HepG2 (cell line): Measurements from ENCODE around the gene NOP9. TPM values are rescaled to one million over a fixed set of nuclear protein-coding genes. Genes with fewer than 3 reads are reported as not detected.

Source experiments
- ATAC-seq: fragments of 200-7000 bp; cut with Tn5 transposase; 3 replicates; pipeline ENCODE4 v1.9.1; 2020; ENCODE audit warnings: mild to moderate bottlenecking, moderate library complexity
- BruUV-seq: library from RNA; stranded (reverse); fragments of 400-500 nt; replicated peaks from 2 replicates; lab custom pipeline; 2021; lab: Mats Ljungman, UMichigan
- CTCF ChIA-PET: fragments of 300-600 bp; formaldehyde crosslinking; extraction: SDS; loops from one replicate; lab custom pipeline; 2021; ENCODE audit warnings: low total read pairs, inconsistent platforms, low intra/inter-chr PET ratio; lab: Yijun Ruan, JAX
- POLR2A ChIA-PET: fragments of 350-600 bp; sonication (Branson Sonifier 250); formaldehyde crosslinking; loops from one replicate; lab custom pipeline; 2020; ENCODE audit warnings: antibody characterized with exemption, inconsistent platforms; lab: Yijun Ruan, JAX
- DNase-seq: peaks from one replicate; pipeline ENCODE4 v3.0.0-alpha.2; 2015; ENCODE audit warnings: low spot score
- FAIRE-seq: peaks from 3 replicates; lab custom pipeline; 2011; peaks lifted over from hg19 to GRCh38; lab: Jason Lieb, UNC
- H2AFZ ChIP-seq: one replicate; pipeline ENCODE4 v1.6.1; 2011; ENCODE audit warnings: low read length, inconsistent platforms
- H3K27ac ChIP-seq: fragments of 300-600 bp; 3 replicates; pipeline ENCODE4 v1.8.0; 2011; ENCODE audit warnings: mixed run types, mild to moderate bottlenecking, mixed read lengths, low read length, inconsistent platforms; ENCODE audit not compliant: insufficient read depth; ENCODE audit errors: extremely low read length
- H3K27me3 ChIP-seq, 2 experiments: fragments of 200-600 bp in 1 of 2; 2 replicates in 1 of 2; 3 replicates in 1 of 2; pipeline versions ENCODE4 v1.6.0 to v1.8.0; 2011; ENCODE audit warnings: low read length in 2 of 2, mild to moderate bottlenecking in 2 of 2, moderate library complexity in 2 of 2, inconsistent platforms in 1 of 2; ENCODE audit not compliant: insufficient read depth in 2 of 2, control insufficient read depth in 1 of 2
- H3K36me3 ChIP-seq, 2 experiments: fragments of 200-600 bp in 1 of 2; replicated peaks in 1 of 2; 2 replicates in 1 of 2; 3 replicates in 1 of 2; pipeline versions ENCODE4 v1.5.1 to v1.8.0; 2011; ENCODE audit warnings: low read length in 2 of 2, inconsistent platforms in 1 of 2; ENCODE audit not compliant: insufficient read depth in 2 of 2, control insufficient read depth in 1 of 2
- H3K4me1 ChIP-seq: 2 replicates; pipeline ENCODE4 v1.5.1; 2012; ENCODE audit warnings: low read length, inconsistent platforms; ENCODE audit not compliant: insufficient read depth
- H3K4me2 ChIP-seq: 2 replicates; pipeline ENCODE4 v1.6.0; 2011; ENCODE audit warnings: low read depth, low read length, inconsistent platforms
- H3K4me3 ChIP-seq, 3 experiments: fragments of 200-600 bp in 1 of 3; sonication (generic), shearing (Covaris generic) in 1 of 3; replicated peaks in 1 of 3; 2 replicates each; pipeline ENCODE4 v1.5.1; 2011 to 2016; ENCODE audit warnings: low read length in 3 of 3, inconsistent platforms in 2 of 3, low read depth in 2 of 3, mild to moderate bottlenecking in 2 of 3, control low read depth in 1 of 3, mixed read lengths in 1 of 3; ENCODE audit not compliant: insufficient read depth in 1 of 3
- H3K79me2 ChIP-seq: one replicate; pipeline ENCODE4 v1.6.1; 2011; ENCODE audit warnings: low read length, inconsistent platforms; ENCODE audit not compliant: insufficient read depth
- H3K9ac ChIP-seq: 2 replicates; pipeline ENCODE4 v1.6.0; 2011; ENCODE audit warnings: mild to moderate bottlenecking, low read depth, low read length, inconsistent platforms; ENCODE audit not compliant: insufficient read depth
- H3K9me3 ChIP-seq: 2 replicates; pipeline ENCODE4 v1.5.1; 2012; ENCODE audit warnings: mild to moderate bottlenecking, low read length
- H4K20me1 ChIP-seq: 2 replicates; pipeline ENCODE4 v1.6.0; 2011; ENCODE audit warnings: inconsistent platforms, mild to moderate bottlenecking, low read length, moderate library complexity; ENCODE audit not compliant: insufficient read depth
- KDM2A ChIP-seq: sonication (generic); formaldehyde crosslinking; IDR thresholded peaks from 2 replicates; pipeline ENCODE4 v1.4.0; 2020; ENCODE audit warnings: low read depth, missing genetic modification reagents, borderline replicate concordance
- MBD4 ChIP-seq: IDR thresholded peaks from 2 replicates; pipeline ENCODE4 v1.6.1; 2012; ENCODE audit warnings: low read length, inconsistent platforms, borderline replicate concordance
- SAP130 ChIP-seq: IDR thresholded peaks from 2 replicates; pipeline ENCODE4 v1.6.1; 2016; ENCODE audit warnings: low read depth
- ZFP62 ChIP-seq: sonication (generic); formaldehyde crosslinking; IDR thresholded peaks from 2 replicates; pipeline ENCODE4 v1.4.0; 2020; ENCODE audit warnings: missing genetic modification reagents
- ZFYVE20 ChIP-seq: sonication (generic); formaldehyde crosslinking; IDR thresholded peaks from 2 replicates; pipeline ENCODE4 v1.8.0; 2023; ENCODE audit warnings: low read depth, mild to moderate bottlenecking, moderate library complexity, missing genetic modification reagents, borderline replicate concordance
- ZNF251 ChIP-seq: sonication (generic); formaldehyde crosslinking; IDR thresholded peaks from 2 replicates; pipeline ENCODE4 v1.9.0; 2021; ENCODE audit warnings: mild to moderate bottlenecking, missing genetic modification reagents
- ZNF33A ChIP-seq: sonication (generic); formaldehyde crosslinking; IDR thresholded peaks from 2 replicates; pipeline ENCODE4 v1.5.1; 2020; ENCODE audit warnings: missing genetic modification reagents, mild to moderate bottlenecking, moderate library complexity, borderline replicate concordance
- ZNF383 ChIP-seq: sonication (generic); formaldehyde crosslinking; IDR thresholded peaks from 2 replicates; pipeline ENCODE4 v1.4.0; 2020; ENCODE audit warnings: missing genetic modification reagents, mild to moderate bottlenecking, borderline replicate concordance
- ZNF761 ChIP-seq: sonication (generic); formaldehyde crosslinking; conservative IDR thresholded peaks from 2 replicates; pipeline ENCODE4 v1.4.0; 2020; ENCODE audit warnings: mild to moderate bottlenecking, missing genetic modification reagents
- WGBS: methylation state at CpG from one replicate; pipeline ENCODE4 v1.1.6; 2017; ENCODE audit warnings: low lambda C conversion rate; 5-methylcytosine and 5-hydroxymethylcytosine counted together
- in situ Hi-C: cut with HindIII; loops from 2 replicates; pipeline ENCODE4 v1.10.0; 2017; ENCODE audit warnings: low pct_unique_long_range_greater_than_20kb; ENCODE audit not compliant: extremely low pct_ligation_motif_present
- intact Hi-C: fragments of 100-400 bp; cut with micrococcal nuclease; formaldehyde crosslinking; loops from one replicate; pipeline ENCODE4 v1.10.0; 2022; ENCODE audit not compliant: unreplicated experiment
- polyA plus RNA-seq, 8 experiments: library from polyadenylated mRNA; depleted of rRNA in 3 of 8; stranded (reverse) in 7 of 8; unstranded in 1 of 8; fragments of >200 nt; fragmentation: Illumina TruSeq in 4 of 8; extraction: Trizol in 4 of 8; gene quantifications; 2 replicates each; pipeline versions ENCODE4 v1.2.1 to v1.2.3, GENCODE V29; 2011 to 2016; ENCODE audit warnings: low read depth in 4 of 8, missing spikeins in 1 of 8, mixed read lengths in 1 of 8; ENCODE audit not compliant: insufficient read depth in 1 of 8
- total RNA-seq, 5 experiments: library from RNA; depleted of rRNA; stranded (reverse); fragments of >200 nt; fragmentation: Illumina TruSeq; extraction: Trizol; gene quantifications; 2 replicates each; pipeline ENCODE4 v1.2.3, GENCODE V29; 2016; ENCODE audit warnings: low read depth in 1 of 5
- TF ChIP-seq, protein P1 (sequence below): sonication (generic); formaldehyde crosslinking; IDR thresholded peaks from 2 replicates; pipeline ENCODE4 v1.4.0; 2020; ENCODE audit warnings: missing genetic modification reagents, borderline replicate concordance
- TF ChIP-seq, protein P2 (sequence below): sonication (generic); formaldehyde crosslinking; IDR thresholded peaks from 2 replicates; pipeline ENCODE4 v1.4.0; 2020; ENCODE audit warnings: low read depth, missing genetic modification reagents
- TF ChIP-seq, protein P3 (sequence below): sonication (generic); formaldehyde crosslinking; IDR thresholded peaks from 2 replicates; pipeline ENCODE4 v1.4.0; 2020; ENCODE audit warnings: missing genetic modification reagents, low read depth, mild to moderate bottlenecking, borderline replicate concordance

The NOP9 gene
- total and polyA plus RNA-seq, 2 of the 13 experiments (the other 11 are each of a cell fraction or from before 2014, with no cell fraction given) = 24.5 to 61.6 TPM

DNA sequence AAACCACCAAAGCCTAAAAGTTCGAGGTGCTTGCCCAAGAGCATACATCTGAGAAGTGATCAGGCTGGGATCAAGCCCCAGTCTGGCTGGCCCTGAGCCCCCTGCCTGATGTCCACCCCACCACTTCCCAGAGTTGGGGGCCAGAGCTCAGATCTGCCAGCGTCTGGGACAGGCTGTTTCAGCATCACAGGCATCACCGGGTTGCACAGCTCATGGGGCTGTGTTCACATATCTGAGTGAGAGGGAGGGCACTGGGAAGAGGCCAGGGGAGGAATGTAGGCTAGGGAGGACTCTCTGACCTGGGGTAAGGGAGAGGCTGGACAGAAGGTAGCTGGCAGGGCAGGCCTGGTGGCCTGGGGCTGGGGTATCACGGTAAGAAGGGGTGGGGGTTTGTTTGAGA lies 42.7 kb upstream of the NOP9 start:
- Histone ChIP-seq H3K27me3 (no peaks in the 10 kb centered on the region), H3K79me2 (no peaks in the 10 kb centered on the region), H3K36me3 (peaks cover 0 to 1% of the 10 kb centered on the region in 2 experiments; a peak in 1 of 5 replicates), H2AFZ (no peak overlapping the region), H3K9me3 (no peaks in the 10 kb centered on the region), H3K27ac (no peak overlapping the region), H3K4me1 (peaks cover 47% of the 10 kb centered on the region), H4K20me1 (no peaks in the 10 kb centered on the region), H3K4me3 (no peak overlapping the region), H3K9ac (no peak overlapping the region; the same call in 1 of the 2 replicates), H3K4me2 (no peak overlapping the region)
- 86% methylated on average over 4 of the region's 4 CpGs for WGBS
- ChIA-PET POLR2A (interaction anchor here (1.1 to 13.2 kb wide), 8 partner anchors 8 to 51 kb away, joined by 3 to 254 read pairs (median 4); partner anchors contain the start of genes CIDEB, DHRS1, MDP1 and NOP9), CTCF (no interaction called here)
- no peak for ATAC-seq
- BruUV-seq = no TSS peak
- no peak for FAIRE-seq
- in situ Hi-C loops = no loop called here
- no peak for DNase-seq
- intact Hi-C loops = no loop called here
- TF ChIP-seq SAP130 (CRISPR knock-in tag) (no peak), MBD4 (no peak), ZNF33A (CRISPR knock-in tag) (no peak), ZFP62 (CRISPR knock-in tag) (no peak), ZNF761 (CRISPR knock-in tag) (no peak), ZNF383 (CRISPR knock-in tag) (no peak), KDM2A (no peak), ZFYVE20 (CRISPR knock-in tag) (no peak), ZNF251 (CRISPR knock-in tag) (no peak)
- TF ChIP-seq, protein P1, sequence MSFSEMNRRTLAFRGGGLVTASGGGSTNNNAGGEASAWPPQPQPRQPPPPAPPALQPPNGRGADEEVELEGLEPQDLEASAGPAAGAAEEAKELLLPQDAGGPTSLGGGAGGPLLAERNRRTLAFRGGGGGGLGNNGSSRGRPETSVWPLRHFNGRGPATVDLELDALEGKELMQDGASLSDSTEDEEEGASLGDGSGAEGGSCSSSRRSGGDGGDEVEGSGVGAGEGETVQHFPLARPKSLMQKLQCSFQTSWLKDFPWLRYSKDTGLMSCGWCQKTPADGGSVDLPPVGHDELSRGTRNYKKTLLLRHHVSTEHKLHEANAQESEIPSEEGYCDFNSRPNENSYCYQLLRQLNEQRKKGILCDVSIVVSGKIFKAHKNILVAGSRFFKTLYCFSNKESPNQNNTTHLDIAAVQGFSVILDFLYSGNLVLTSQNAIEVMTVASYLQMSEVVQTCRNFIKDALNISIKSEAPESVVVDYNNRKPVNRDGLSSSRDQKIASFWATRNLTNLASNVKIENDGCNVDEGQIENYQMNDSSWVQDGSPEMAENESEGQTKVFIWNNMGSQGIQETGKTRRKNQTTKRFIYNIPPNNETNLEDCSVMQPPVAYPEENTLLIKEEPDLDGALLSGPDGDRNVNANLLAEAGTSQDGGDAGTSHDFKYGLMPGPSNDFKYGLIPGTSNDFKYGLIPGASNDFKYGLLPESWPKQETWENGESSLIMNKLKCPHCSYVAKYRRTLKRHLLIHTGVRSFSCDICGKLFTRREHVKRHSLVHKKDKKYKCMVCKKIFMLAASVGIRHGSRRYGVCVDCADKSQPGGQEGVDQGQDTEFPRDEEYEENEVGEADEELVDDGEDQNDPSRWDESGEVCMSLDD (CRISPR knock-in tag) = no peak
- TF ChIP-seq, protein P2, sequence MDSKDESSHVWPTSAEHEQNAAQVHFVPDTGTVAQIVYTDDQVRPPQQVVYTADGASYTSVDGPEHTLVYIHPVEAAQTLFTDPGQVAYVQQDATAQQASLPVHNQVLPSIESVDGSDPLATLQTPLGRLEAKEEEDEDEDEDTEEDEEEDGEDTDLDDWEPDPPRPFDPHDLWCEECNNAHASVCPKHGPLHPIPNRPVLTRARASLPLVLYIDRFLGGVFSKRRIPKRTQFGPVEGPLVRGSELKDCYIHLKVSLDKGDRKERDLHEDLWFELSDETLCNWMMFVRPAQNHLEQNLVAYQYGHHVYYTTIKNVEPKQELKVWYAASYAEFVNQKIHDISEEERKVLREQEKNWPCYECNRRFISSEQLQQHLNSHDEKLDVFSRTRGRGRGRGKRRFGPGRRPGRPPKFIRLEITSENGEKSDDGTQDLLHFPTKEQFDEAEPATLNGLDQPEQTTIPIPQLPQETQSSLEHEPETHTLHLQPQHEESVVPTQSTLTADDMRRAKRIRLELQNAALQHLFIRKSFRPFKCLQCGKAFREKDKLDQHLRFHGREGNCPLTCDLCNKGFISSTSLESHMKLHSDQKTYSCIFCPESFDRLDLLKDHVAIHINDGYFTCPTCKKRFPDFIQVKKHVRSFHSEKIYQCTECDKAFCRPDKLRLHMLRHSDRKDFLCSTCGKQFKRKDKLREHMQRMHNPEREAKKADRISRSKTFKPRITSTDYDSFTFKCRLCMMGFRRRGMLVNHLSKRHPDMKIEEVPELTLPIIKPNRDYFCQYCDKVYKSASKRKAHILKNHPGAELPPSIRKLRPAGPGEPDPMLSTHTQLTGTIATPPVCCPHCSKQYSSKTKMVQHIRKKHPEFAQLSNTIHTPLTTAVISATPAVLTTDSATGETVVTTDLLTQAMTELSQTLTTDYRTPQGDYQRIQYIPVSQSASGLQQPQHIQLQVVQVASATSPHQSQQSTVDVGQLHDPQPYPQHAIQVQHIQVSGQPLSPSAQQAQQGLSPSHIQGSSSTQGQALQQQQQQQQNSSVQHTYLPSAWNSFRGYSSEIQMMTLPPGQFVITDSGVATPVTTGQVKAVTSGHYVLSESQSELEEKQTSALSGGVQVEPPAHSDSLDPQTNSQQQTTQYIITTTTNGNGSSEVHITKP (CRISPR knock-in tag) = no peak
- TF ChIP-seq, protein P3, sequence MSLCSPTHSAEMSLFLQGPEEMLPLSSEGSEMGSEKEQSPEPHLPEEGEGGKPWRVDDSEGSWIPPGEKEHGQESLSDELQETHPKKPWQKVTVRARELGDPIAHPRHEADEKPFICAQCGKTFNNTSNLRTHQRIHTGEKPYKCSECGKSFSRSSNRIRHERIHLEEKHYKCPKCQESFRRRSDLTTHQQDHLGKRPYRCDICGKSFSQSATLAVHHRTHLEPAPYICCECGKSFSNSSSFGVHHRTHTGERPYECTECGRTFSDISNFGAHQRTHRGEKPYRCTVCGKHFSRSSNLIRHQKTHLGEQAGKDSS (CRISPR knock-in tag) = no peak
